CD14-positive monocyte (primary cell): ENCODE results near the gene OPTC. TPM values are rescaled to one million over a fixed set of nuclear protein-coding genes. Genes with fewer than 3 reads are reported as not detected.
A peak's percentile ranks its signal among the peaks of the same experiment; 100 is the strongest.

Experiments used
- DNase-seq, 3 donors: peaks; one replicate each; pipeline ENCODE4 v3.0.0-alpha.2; 2011 to 2022
- H2AFZ ChIP-seq: 2 replicates; pipeline ENCODE4 v1.6.0; 2012; ENCODE audit warnings: mild to moderate bottlenecking, low read depth, low read length, inconsistent platforms; ENCODE audit not compliant: insufficient read depth, poor library complexity, severe bottlenecking
- H3K27ac ChIP-seq, 2 donors: 1 replicate in 1 of 2; 2 replicates in 1 of 2; pipeline ENCODE4 v1.5.1; 2012 to 2013; ENCODE audit warnings: low read length in 2 of 2, control low read depth in 1 of 2, inconsistent platforms in 1 of 2, low read depth in 1 of 2, mild to moderate bottlenecking in 1 of 2
- H3K27me3 ChIP-seq, 2 donors: one replicate each; pipeline versions ENCODE4 v1.6.0 to v1.6.1; 2011 to 2013; ENCODE audit warnings: low read length in 2 of 2; ENCODE audit not compliant: control insufficient read depth in 2 of 2, insufficient read depth in 2 of 2
- H3K36me3 ChIP-seq, 2 donors: replicated peaks in 1 of 2; 1 replicate in 1 of 2; 2 replicates in 1 of 2; pipeline versions ENCODE4 v1.5.1 to v1.6.1; 2012 to 2013; ENCODE audit warnings: low read length in 2 of 2, control low read depth in 1 of 2, inconsistent platforms in 1 of 2, mild to moderate bottlenecking in 1 of 2; ENCODE audit not compliant: insufficient read depth in 2 of 2, control insufficient read depth in 1 of 2
- H3K4me1 ChIP-seq, 2 donors: 1 replicate in 1 of 2; 2 replicates in 1 of 2; pipeline versions ENCODE4 v1.5.1 to v1.6.1; 2012 to 2013; ENCODE audit warnings: low read length in 2 of 2, control low read depth in 1 of 2, inconsistent platforms in 1 of 2, mild to moderate bottlenecking in 1 of 2, moderate library complexity in 1 of 2; ENCODE audit not compliant: insufficient read depth in 2 of 2, control insufficient read depth in 1 of 2
- H3K4me2 ChIP-seq: replicated peaks from 2 replicates; pipeline ENCODE3; 2012; ENCODE audit warnings: low read length, moderate library complexity, mild to moderate bottlenecking; ENCODE audit not compliant: poor library complexity, severe bottlenecking; ENCODE audit errors: extremely low read depth
- H3K4me3 ChIP-seq, 3 experiments: fragments of 200-600 bp in 1 of 3; sonication (generic) in 1 of 3; replicated peaks in 1 of 3; 1 replicate in 2 of 3; 2 replicates in 1 of 3; pipeline ENCODE4 v1.5.1; 2011 to 2013; ENCODE audit warnings: low read length in 3 of 3, mild to moderate bottlenecking in 3 of 3, control low read depth in 2 of 3, low read depth in 2 of 3, inconsistent platforms in 1 of 3, moderate library complexity in 1 of 3
- H3K79me2 ChIP-seq: 2 replicates; pipeline ENCODE4 v1.6.0; 2012; ENCODE audit warnings: mild to moderate bottlenecking, control low read depth, inconsistent platforms, low read length, moderate library complexity; ENCODE audit not compliant: insufficient read depth
- H3K9ac ChIP-seq: 2 replicates; pipeline ENCODE4 v1.6.0; 2017; ENCODE audit warnings: low read length, mild to moderate bottlenecking; ENCODE audit not compliant: insufficient read depth, poor library complexity, severe bottlenecking
- H3K9me3 ChIP-seq, 2 donors: replicated peaks in 1 of 2; 1 replicate in 1 of 2; 2 replicates in 1 of 2; pipeline versions ENCODE4 v1.5.1 to v1.6.1; 2012 to 2013; ENCODE audit warnings: low read length in 2 of 2, control low read depth in 1 of 2; ENCODE audit not compliant: control insufficient read depth in 1 of 2, insufficient read depth in 1 of 2
- H4K20me1 ChIP-seq: 2 replicates; pipeline ENCODE4 v1.6.0; 2012; ENCODE audit warnings: mild to moderate bottlenecking, low read length, control low read depth, moderate library complexity; ENCODE audit not compliant: insufficient read depth
- H3K27ac Mint-ChIP-seq, 7 donors: one replicate each; pipeline ENCODE4 v1.8.0; 2020; ENCODE audit warnings: mild to moderate bottlenecking in 7 of 7, mixed read lengths in 7 of 7, moderate library complexity in 6 of 7, inconsistent platforms in 2 of 7
- H3K27me3 Mint-ChIP-seq, 3 donors: one replicate each; pipeline ENCODE4 v1.8.0; 2021 to 2022; ENCODE audit warnings: low read depth in 3 of 3, mild to moderate bottlenecking in 3 of 3, mixed read lengths in 3 of 3, moderate library complexity in 3 of 3, inconsistent platforms in 1 of 3
- H3K36me3 Mint-ChIP-seq, 2 donors: one replicate each; pipeline ENCODE4 v1.8.0; 2020; ENCODE audit warnings: mixed read lengths in 2 of 2, inconsistent platforms in 1 of 2, mild to moderate bottlenecking in 1 of 2
- H3K4me1 Mint-ChIP-seq: one replicate; pipeline ENCODE4 v1.8.0; 2020; ENCODE audit warnings: mild to moderate bottlenecking, mixed read lengths
- H3K4me3 Mint-ChIP-seq, 2 donors: one replicate each; pipeline ENCODE4 v1.8.0; 2020; ENCODE audit warnings: mild to moderate bottlenecking in 2 of 2, mixed read lengths in 2 of 2, moderate library complexity in 1 of 2
- H3K9me3 Mint-ChIP-seq, 7 donors: one replicate each; pipeline ENCODE4 v1.8.0; 2020 to 2022; ENCODE audit warnings: mixed read lengths in 7 of 7, mild to moderate bottlenecking in 6 of 7, moderate library complexity in 6 of 7, inconsistent platforms in 2 of 7
- CTCF ChIP-seq: fragments of 200-600 bp; IDR thresholded peaks from one replicate; pipeline ENCODE4 v1.8.0; 2022; ENCODE audit warnings: antibody characterized with exemption, mild to moderate bottlenecking
- WGBS: methylation state at CpG from one replicate; pipeline ENCODE4 v1.1.5; 2013; ENCODE audit warnings: missing lambda C conversion rate; ENCODE audit not compliant: insufficient coverage; 5-methylcytosine and 5-hydroxymethylcytosine counted together
- intact Hi-C, 2 donors: fragments of 100-400 bp; cut with micrococcal nuclease; formaldehyde crosslinking; loops; one replicate each; pipeline versions ENCODE4 v1.15.0 to v1.15.1; 2023
- polyA plus RNA-seq, 3 donors: library from polyadenylated mRNA; depleted of rRNA in 1 of 3; unstranded in 2 of 3; stranded (reverse) in 1 of 3; fragments of 300-500 nt in 2 of 3; fragments of >200 nt in 1 of 3; fragmentation: Illumina TruSeq in 2 of 3; gene quantifications; 1 replicate in 2 of 3; 2 replicates in 1 of 3; pipeline ENCODE4 v1.2.3, GENCODE V29; 2012 to 2021

Gene OPTC
- polyA plus RNA-seq, 3 donors: not detected

- no peak for TF ChIP-seq CTCF
- H3K4me1 Mint-ChIP-seq: peaks cover 8% of the 10 kb centered on the region
- no peaks in the 10 kb centered on the region for H3K36me3 Mint-ChIP-seq
- no peak overlapping the region for H3K27ac Mint-ChIP-seq
- Histone ChIP-seq H3K27me3 (peaks cover 0 to 1% of the 10 kb centered on the region in 2 donors), H3K4me3 (no peak overlapping the region), H4K20me1 (no peaks in the 10 kb centered on the region), H3K79me2 (no peaks in the 10 kb centered on the region), H3K36me3 (no peaks in the 10 kb centered on the region), H3K4me2 (no peak overlapping the region), H3K27ac (no peak overlapping the region), H3K9ac (no peak overlapping the region), H3K9me3 (no peaks in the 10 kb centered on the region), H2AFZ (no peak overlapping the region), H3K4me1 (no peaks in the 10 kb centered on the region)
- no peaks in the 10 kb centered on the region for H3K9me3 Mint-ChIP-seq
- 93% methylated on average over 8 of the region's 9 CpGs for WGBS
- no peak overlapping the region for H3K4me3 Mint-ChIP-seq
- H3K27me3 Mint-ChIP-seq: peaks cover 3 to 24% (median 16%) of the 10 kb centered on the region in 3 donors
- DNase-seq: no peak
- intact Hi-C loops: no loop called here
These were observed 26.4 kb upstream of the OPTC start for GRCh38 chr1:203467550-203467921.

- peaks cover 8% of the 10 kb centered on the region for H3K4me1 Mint-ChIP-seq
- H3K27ac Mint-ChIP-seq: peak overlapping the region in 1 of 7 donors; percentile 27
- intact Hi-C loops: no loop called here
- Histone ChIP-seq H3K9ac (no peak overlapping the region), H2AFZ (no peak overlapping the region), H3K36me3 (no peaks in the 10 kb centered on the region), H3K4me1 (no peaks in the 10 kb centered on the region), H4K20me1 (no peaks in the 10 kb centered on the region), H3K4me2 (no peak overlapping the region), H3K79me2 (no peaks in the 10 kb centered on the region), H3K27me3 (peaks cover 0 to 2% of the 10 kb centered on the region in 2 donors), H3K9me3 (no peaks in the 10 kb centered on the region), H3K4me3 (no peak overlapping the region), H3K27ac (no peak overlapping the region)
- DNase-seq: no peak
- H3K4me3 Mint-ChIP-seq: no peak overlapping the region
- TF ChIP-seq CTCF: no peak
- 92% methylated on average over 2 of the region's 2 CpGs for WGBS
- H3K27me3 Mint-ChIP-seq: peaks cover 6 to 27% (median 13%) of the 10 kb centered on the region in 3 donors
- H3K36me3 Mint-ChIP-seq: no peaks in the 10 kb centered on the region
- H3K9me3 Mint-ChIP-seq: no peaks in the 10 kb centered on the region
These were observed 25.6 kb upstream of the OPTC start for GRCh38 chr1:203468326-203468725.
